ENCODE measurements around the gene CARS1.

CARS1 gene

DNA sequence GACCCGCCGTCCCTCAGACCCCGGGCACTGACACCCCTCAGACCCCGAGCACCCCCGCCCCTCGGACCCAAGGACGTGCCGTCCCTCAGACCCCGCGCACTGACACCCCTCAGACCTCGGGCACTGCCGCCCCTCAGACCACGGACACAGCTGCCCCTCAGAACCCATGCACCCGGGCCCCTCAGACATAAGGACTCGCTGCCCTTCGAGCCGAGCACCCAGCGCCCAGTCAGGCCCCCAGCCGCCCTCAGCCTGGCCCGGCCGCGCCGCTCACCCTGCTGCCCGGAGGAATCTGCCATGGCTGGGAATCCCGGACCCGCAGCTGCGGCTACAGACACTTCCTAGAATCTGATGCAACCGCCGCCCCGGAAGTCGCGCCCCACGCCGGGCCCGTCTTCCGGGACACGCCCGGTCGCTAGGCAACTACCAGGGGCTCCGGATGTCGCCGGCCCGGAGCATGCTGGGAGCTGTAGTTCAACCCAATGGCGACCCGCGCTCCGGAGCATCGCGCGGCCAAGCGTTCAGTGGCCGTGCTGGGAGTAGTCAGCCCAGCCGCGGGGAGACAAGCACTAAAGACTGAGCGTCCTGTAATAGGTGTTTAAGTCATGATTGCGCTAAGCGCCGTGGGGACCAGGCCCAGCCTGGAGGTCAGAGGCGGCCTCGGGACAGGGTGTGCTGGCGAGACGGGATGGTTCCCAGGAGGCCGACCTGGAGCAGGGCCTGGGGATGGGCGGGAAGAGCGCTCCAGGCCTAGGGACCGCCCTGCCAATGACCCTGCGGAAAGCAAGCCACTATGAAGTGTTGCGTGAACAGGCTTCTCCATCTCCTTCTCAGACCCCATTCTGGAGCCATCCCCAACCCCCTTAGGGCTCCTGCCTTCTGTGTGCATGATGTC lies at the start of gene CARS1:
TSS of gene CARS1 (minus strand) at position 355 of the 895 bp plus-strand sequence. CDS start at position 299, 56 bp downstream.
- peak; percentile 92 for DNase-seq

DNA sequence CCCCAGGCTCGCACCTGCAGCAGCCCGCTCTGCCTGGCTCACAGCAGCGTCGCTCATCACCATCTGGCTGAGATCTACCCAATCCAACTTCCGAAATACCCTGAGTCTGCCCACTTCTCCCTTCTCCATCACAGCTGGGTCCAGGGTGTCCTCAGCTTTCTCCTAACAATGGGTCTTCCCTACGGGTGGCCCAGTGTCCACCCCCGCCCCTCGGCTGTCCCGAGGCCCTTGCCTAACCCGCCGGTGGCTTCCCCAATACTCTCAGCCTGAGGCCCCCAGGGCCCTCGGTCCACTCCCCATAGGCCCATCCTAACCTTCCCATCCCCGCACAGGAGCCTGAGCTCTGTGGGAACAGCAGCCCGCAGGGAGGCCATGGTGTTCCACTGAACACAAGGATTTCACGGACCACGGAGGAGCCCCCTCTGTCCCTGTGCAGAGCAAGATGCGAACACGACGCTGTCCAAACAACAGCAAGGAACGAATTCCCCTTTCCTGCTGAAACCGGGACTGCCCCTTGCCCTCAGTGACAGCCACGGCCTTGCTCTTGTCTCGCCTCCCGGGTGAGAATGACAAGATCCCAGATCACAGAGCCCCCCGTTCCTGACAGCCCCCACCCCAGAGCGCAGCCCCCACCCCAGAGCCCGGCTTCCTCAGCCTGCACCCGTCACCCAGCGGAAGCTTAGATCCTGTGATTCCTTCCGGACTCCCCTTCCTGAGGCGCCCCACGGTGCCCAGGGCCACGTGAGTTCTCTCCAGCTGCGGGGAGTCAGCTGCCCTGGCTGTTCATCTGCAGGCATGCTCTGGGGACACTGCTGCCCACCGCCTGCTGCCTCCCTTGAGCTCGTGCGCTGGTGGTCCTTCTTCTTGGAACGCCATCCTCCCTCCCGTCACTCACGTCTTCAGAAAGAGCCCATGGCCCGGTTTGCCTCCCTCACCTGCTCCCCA lies 48.8 kb upstream of the CARS1 start:
- DNase-seq: no peak

DNA sequence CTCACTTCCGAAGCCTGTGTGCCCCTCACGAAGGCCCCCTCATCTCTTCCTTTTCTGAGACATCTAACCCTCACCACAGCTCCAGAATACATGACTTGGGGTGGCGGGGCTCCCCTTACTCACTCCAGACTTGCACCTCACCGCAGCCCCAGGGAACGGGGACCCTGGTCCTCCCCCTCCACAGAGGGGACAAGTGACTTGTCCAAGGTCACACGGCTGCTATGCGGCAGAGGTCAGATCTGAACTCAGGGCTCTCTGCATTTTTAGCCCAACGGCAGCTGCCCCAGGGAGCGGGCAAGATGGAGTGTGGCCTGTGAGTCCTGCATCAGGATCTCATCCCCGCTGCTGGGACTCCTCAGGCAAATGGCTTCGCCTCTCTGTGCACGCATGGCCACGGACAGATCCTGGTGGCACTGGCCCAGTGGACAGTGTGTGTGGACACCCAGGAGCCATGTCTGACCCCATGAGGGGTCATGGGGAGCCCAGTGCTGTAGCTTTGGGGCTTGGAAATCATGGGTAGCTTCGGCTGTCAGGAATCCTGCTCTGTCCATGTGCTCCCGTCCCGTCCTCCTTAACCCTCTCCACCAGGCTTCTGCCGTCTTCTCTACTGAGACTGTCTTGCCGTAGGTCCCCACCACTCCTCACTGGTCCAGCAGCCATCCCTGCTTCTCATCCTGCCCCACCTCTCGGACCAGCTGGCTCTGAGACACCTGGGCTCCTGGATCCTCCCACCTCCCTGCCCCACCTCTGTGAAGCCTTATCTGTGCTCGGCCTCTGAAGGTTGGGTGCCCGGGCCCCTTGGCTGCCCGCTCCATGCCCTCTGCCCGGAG lies 48.0 kb upstream of the CARS1 start:
- no peak for DNase-seq

DNA sequence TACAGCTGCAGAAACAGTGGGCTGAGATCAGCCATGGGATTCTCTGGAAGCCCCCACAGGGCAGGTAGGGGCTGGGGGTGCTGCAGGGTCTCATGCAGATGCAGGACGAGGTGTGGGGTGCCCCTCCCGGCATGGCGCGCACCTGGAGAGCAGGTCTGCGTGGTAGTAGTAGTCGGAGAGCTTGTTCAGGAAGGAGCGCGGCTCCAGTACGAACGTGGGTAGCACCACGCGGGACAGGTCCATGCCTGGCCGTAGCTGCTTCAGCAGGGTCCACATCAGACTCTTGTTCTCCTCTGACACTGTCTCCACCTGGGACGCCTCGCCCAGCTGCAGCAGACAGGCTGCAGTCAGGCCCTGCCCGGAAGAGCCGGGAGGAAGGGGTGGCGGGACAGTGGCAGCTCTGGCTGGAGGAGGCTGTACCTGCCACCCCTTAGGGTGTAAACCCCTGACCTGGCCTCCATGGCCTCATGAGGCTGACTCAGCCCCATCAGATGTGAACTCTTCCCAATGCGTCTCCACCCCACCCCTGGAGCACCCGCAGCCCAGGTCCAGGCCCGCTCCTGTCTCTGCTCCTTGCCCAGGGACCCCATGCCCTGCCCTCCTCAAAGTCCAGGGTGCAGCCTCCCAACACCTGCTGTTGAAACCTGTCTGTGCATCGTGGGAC lies 47.0 kb upstream of the CARS1 start:
- DNase-seq: no peak

DNA sequence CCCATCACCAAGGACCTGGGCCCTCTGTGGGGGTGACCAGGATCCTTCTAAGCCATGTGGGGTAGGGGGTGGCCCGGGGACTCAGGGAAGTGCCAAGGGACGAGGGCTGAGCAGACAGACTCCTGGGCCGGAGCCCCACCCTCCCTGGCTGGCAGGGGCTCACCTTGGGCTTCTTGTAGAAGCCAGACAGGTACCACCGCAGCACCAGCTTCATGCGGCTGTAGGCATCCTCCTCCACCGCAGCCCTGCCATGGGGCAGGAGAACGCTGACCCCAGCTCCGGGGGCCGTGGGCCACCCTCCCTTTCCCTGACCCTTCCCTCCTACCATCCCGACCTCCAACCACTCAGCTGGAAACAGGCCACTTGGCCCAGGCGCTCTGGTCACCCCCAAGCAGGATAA lies 45.9 kb upstream of the CARS1 start:
- DNase-seq: no peak

DNA sequence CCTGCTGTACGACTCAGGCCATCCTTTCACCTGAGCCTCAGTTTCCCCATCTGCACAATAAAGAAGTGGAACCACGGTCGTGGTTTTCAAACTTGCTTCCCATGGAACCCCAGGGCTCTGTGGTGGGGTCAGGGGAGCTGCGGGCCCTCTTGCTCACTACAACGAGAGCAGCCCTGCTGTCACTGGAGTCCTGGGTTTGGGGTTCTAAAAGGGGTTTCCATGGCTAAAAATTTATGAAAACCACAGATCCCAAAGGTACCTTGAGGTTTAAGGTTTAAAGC lies 45.4 kb upstream of the CARS1 start:
- DNase-seq: no peak

DNA sequence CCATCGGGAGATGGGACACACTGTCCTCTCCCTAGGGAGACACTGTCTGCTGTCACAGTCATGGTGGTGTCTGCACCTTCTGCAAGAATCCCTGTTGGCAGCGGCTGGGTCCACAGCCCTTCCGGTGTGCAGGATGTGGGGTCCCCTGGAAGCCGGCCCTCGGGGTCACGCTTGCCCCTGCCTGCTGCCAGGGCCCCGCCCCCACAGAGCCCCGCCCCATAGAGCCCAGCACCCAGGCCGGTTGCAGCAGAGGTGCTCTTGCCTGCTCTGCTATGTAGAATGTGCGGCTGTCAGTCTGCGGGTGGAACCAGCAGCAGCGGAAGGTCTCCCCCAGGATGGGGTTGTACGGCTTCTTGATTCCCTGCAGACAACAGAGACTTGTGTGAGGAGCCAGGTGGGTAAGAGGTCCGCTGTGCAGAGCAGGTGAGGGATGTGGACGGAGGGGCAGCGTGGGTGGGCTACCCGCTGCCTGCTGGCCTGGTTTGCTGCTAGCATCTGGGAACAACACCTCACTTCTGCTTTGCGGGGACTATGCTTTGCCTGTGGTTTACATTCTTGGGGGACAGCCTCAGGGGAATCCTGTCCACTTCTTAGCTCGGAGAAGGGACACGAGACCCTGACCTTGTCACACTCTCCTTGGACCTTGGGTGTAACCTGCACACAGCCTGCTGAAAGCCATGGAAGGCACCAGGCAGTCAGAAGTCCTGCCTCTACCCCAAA lies 44.9 kb upstream of the CARS1 start:
- no peak for DNase-seq

DNA sequence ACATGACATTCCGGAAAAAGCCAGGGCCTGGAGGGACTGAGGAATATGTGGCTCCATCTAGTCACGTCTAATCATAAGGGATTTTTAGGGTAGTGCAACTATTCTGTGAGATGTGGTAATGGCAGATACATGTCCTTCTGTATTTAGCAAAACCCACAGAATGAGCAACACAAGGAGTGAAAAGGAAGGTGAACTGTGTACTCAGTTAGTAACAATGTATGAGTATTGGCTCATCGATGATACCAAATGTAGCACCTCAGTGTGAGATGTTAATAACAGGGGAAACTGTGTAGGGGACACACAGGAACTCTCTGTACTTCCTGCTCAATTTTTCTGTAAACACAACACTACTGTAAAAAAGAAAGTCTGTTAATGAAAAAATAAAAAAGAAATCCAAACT lies 42.0 kb upstream of the CARS1 start:
- DNase-seq: no peak

DNA sequence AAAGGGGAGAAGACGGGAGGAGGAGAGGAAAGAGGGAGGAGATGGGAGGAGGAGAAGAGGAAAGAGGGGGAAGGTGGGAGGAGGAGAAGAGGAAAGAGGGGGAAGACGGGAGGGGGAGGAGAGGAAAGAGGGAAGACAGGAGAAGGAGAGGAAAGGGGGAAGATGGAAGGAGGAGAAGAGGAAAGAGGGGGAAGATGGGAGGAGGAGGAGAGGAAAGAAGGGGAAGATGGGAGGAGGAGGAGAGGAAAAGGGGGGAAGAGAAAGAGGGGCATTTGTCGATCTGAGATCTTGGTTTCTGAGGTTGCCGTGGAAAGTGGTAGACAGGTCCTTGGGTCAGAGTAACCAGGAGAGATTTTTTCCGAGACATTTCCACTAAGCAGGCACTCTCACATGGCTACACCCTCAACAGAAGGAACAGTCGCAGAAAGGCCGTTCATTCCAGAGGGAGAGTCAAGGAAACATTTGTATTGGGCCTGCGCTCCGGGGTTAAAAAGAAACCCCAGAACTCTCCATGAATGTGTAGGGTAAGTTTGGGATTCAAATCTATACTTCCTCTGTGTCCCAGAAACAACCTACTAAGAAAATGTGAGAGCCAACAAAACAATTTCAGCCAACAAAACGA lies 39.8 kb upstream of the CARS1 start:
- no peak for DNase-seq

DNA sequence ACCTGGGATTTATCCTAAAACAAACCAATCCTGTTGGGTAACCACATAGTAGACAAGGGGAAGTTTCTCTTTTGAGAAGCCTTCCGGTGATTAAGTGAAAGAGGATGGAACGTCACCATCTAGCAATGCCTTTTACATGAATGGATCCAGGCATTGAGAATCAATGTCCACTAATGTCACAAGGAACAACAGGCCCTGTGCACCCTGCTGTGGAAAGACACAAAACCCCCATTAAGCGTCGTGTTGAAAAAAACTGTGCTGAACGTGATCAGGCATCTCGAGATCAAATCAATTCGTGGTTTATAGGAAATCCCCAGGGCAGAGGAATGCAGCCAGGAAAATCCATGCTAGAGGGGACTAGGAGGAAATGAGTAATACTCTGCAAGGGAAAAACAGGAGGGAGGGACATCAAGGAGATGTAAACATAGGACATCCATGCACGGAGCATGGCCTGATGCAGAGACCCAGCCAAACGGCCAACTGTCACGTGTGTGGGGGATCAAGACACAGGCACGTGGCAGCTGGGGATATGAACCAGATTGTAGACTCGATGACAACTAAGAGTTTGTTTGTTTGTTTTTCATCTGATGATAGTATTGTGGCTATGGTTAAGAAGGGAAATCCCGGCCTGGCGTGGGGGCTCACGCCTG lies 38.6 kb upstream of the CARS1 start:
- DNase-seq: no peak

DNA sequence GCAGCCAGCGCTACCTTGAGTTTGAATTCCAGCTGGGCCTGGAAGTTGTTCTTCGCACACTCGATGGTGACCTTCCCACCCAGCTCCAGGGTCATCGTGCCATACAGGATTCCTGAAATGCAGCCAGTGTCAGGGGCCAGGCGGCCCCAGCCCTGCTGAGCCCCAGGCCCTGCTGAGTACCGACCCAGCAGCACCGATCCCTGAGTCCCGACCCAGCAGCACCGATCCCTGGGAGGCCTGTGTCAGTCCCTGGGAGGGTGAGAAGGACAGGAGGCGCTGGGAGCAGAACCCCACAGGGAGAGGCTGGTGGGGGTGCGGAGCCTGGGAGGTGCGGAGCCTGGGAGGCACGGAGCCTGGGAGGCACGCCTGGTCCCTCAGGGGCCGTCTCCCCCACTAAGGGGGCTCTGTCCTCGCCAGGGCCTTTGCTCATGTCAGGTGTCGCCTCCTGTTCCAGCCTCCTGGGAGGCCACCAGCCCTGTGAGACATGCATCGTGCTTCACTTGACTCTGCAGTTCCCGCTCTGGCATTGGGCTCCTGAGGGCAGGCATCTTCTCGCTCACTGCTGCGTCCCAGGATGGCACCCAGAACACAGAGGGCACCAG lies 37.1 kb upstream of the CARS1 start:
- no peak for DNase-seq

DNA sequence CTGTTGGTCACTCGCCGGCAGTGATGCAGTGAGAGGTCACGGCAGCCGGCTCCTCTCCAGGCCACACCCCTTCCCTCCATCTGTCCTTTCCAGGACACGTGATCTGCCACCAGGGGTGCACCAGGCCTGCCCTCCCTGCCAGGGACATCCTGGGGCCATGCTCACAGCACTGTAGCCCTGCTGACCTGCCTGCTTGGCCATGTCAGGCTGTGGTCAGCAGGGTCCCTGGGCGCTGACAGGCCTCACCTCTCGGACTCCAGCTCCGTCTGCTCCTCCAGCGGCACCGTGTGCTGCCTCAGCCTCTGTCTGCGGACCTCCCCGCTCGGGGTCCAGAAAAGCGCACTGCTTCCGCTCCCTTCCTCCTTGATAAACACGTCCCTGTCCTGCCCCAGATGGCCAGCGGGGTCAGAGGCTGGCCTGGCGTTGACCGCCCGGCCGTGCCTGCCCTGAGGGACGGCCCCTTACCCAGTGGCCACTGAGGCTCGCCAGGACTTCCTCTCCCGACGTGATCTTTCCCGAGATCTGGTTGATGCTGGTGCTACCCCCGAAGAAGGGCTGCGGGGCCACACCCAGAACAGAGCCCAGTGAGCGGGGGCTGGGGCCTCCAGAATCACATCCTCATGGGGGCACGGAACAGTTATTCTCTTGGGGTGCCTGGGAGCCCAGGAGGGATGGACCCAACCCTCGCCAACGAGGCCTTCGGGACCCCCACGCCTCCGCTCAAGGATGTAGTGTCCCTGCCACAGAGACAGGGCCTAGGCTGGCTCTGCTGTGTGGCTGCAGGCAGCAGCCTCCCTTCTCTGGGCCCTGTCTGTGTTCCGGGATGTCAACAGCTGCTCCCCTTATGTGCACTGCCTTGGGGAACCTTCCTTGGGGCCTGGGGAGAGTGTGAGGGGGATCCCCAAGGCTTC lies 36.3 kb upstream of the CARS1 start:
- no peak for DNase-seq

DNA sequence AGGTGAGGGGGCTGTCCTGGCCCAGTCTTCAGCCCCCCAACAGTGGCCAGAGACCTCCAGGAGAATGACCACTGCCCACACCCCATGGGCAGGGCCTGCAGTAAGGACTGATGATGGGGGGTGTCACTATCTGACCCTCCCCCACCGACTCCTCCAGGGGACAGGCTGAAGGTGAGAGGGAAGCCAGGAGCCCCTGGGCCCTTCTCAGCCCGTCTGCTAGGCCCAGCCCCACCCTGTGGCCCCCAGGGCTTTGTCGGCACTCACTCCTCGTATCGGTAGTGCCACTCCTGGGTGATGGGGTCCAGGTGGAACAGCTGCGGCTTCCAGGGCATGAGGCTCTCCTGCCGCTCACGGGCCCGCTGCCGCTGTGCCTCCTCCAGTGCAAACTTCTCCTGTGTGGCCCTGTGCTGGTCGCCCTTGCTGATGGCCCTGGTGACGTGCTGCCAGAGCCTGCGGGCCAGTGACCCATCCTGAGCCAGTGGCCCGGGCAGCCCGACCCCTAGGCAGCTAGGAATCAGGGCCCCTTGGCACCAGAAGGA lies 35.4 kb upstream of the CARS1 start:
- DNase-seq: no peak

DNA sequence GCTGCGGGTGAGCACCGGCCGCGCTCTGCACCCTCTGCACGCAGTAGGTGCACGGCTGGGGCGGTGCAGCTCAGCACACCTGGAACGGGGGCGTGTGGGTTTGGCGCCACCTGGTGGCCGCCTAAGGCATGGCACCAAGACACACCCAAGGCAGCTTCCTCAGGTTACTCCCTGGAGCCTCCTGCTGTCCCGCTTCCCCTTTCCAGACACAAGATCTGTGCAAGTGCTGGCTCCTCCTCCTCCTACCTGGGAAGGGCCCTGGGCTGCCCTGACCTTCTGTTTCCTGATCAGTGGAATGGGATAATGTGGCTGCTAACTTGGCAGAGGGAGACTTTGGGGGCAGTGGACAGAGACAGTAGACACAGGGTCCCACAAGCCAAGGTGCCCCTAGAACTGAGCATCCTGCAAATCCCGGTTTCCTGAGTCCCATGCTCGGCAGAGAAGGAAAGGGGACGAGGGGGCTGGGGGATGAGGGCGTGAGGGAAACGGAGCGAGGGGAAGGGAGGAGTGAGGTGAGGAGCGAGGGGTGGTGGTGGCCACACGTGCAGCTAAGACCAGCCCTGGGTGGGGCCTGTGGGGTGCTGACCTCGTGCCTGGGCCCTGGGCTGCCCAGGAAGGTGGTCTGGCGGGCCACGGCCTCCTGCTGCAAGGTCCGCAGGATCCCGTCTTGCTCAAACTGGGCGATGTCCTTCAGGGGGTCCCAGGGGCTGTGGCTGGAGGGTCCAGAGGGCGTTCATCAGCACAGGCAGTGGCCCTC lies 34.8 kb upstream of the CARS1 start:
- DNase-seq: peak; percentile 59 to 60

DNA sequence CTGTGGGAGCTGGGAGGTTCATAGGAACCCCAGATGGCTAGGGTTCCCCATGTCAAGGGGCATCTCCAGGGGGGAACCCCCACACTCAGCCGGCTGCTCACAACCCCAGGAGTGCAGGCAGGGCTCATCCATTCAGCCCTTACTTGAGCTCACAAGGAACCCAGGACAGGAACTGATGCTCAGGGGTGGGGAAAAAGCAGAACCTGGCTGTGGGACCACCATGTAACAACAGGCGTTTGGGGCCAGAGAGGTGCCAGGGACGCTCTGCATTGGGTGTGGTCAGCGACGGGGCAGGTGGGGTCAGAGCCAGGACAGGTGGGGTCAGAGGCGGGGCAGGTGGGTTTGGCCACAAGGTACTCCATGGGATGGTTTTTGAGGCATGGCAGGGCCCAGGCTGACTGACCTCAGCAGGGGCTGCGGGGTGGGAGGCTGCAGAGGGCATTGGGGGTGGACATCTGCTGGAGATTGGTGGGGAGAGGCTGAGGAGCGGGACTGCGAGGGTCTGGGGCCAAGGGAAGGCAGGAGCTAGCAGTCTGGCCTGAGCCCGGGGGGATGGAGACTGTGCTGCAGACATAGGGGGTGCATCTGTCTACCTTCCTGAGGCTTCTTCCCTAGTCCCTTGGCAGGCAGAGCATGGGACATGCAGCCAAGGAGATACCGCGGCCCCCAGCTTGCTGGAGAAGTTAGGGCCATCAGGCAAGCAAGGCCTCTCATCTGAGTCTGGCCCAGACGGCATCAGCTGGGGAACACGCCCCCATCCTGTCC lies 34.0 kb upstream of the CARS1 start:
- DNase-seq: no peak

DNA sequence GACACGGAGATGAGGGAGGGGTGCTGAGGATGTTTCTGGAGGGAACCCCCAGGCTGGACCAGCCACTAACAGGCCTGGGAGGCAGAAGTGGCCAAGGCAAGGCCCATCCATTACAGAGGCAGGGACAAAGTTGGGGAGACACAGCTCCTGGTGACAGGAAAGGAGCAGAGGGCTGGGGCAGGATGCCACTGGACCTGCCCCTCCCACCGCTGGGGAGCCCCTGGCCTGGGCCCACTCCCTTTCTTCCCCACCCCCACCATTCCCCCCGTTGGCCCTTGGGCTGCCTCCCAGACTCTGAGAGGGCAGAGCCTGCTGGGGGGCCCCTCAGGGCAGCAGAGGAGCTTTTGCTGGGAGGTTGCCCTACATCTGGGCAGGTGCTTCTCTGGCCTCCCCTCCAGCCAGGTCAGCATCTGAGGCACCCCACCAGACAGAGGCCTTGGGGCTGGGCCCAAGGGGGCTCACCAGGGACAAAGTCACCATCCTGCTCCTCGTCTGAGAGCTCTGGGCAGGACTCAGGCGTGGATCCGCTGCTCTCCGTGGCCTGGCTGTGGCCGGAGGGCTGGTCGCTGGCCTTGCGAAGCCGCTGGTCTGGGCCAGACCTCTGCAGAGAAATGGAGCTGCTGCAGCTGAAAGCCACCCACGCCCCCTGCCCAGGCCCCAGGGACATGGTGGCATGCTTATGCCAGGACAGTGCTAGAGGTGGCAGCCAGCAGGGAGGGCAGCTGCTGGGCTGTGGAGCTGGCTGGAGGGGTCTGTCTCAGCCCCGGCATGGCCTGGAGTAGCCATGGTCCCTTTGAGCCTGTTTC lies 33.1 kb upstream of the CARS1 start:
- DNase-seq: no peak
